Smooth muscle cell (in vitro differentiated cells): ENCODE results near the gene POLDIP2. TPM values are rescaled to one million over a fixed set of nuclear protein-coding genes. Genes with fewer than 3 reads are reported as not detected.

Experiments
- DNase-seq: peaks from one replicate; lab custom pipeline; 2025; ENCODE audit not compliant: unreplicated experiment; lab: John Stamatoyannopoulos, UW
- H2AFZ ChIP-seq: fragments of 200-600 bp; sonication (generic); 2 replicates; pipeline ENCODE4 v1.6.0; 2016; ENCODE audit warnings: antibody characterized with exemption, low read depth, mild to moderate bottlenecking
- H3F3A ChIP-seq: fragments of 200-600 bp; sonication (generic); 2 replicates; pipeline ENCODE4 v1.6.0; 2017; ENCODE audit warnings: antibody characterized with exemption, low read depth
- H3K27ac ChIP-seq: fragments of 200-600 bp; sonication (generic); 2 replicates; pipeline ENCODE4 v1.5.1; 2016; ENCODE audit warnings: low read depth, mild to moderate bottlenecking
- H3K27me3 ChIP-seq: fragments of 200-600 bp; sonication (generic); 2 replicates; pipeline ENCODE4 v1.6.1; 2016; ENCODE audit warnings: low read depth, mild to moderate bottlenecking
- H3K36me3 ChIP-seq: fragments of 200-600 bp; sonication (generic); 2 replicates; pipeline ENCODE4 v1.5.1; 2016; ENCODE audit warnings: low read depth
- H3K4me1 ChIP-seq: fragments of 200-600 bp; sonication (generic); 2 replicates; pipeline ENCODE4 v1.5.1; 2016; ENCODE audit warnings: low read depth
- H3K4me2 ChIP-seq: fragments of 200-600 bp; sonication (generic); 2 replicates; pipeline ENCODE4 v1.6.0; 2016; ENCODE audit warnings: mild to moderate bottlenecking
- H3K4me3 ChIP-seq: fragments of 200-600 bp; sonication (generic); 2 replicates; pipeline ENCODE4 v1.5.1; 2016; ENCODE audit warnings: mild to moderate bottlenecking
- H3K79me2 ChIP-seq: fragments of 200-600 bp; sonication (generic); 2 replicates; pipeline ENCODE4 v1.6.0; 2016; ENCODE audit warnings: low read depth, mild to moderate bottlenecking
- H3K9ac ChIP-seq: fragments of 200-600 bp; sonication (generic); 2 replicates; pipeline ENCODE4 v1.6.0; 2016; ENCODE audit warnings: low read depth
- H3K9me3 ChIP-seq: fragments of 200-600 bp; sonication (generic); replicated peaks from 2 replicates; pipeline ENCODE4 v1.5.1; 2016; ENCODE audit warnings: low read depth
- H4K20me1 ChIP-seq: fragments of 200-600 bp; sonication (generic); 2 replicates; pipeline ENCODE4 v1.6.0; 2016; ENCODE audit warnings: low read depth
- WGBS: methylation state at CpG from one replicate; pipeline ENCODE4 v1.1.7; 2016; ENCODE audit warnings: low lambda C conversion rate; 5-methylcytosine and 5-hydroxymethylcytosine counted together
- polyA plus RNA-seq: library from polyadenylated mRNA; unstranded; fragments of >200 nt; fragmentation: Nextera tagmentation; extraction: Ambion mirVana; gene quantifications from 2 replicates; pipeline ENCODE4 v1.2.1, GENCODE V29; 2016
- total RNA-seq: library from RNA; depleted of rRNA; stranded (reverse); fragments of >200 nt; gene quantifications from 2 replicates; pipeline ENCODE4 v1.2.3, GENCODE V29; 2014
- TF ChIP-seq, protein P1 (sequence below): fragments of 200-600 bp; sonication (generic); IDR thresholded peaks from 2 replicates; pipeline ENCODE4 v1.5.1; 2017; ENCODE audit warnings: borderline replicate concordance, mild to moderate bottlenecking, antibody characterized with exemption; ENCODE audit not compliant: insufficient read depth, poor library complexity, severe bottlenecking

The POLDIP2 gene
- total and polyA plus RNA-seq, 2 experiments from 2014 or later: 52.6 to 83.2 TPM

DNA sequence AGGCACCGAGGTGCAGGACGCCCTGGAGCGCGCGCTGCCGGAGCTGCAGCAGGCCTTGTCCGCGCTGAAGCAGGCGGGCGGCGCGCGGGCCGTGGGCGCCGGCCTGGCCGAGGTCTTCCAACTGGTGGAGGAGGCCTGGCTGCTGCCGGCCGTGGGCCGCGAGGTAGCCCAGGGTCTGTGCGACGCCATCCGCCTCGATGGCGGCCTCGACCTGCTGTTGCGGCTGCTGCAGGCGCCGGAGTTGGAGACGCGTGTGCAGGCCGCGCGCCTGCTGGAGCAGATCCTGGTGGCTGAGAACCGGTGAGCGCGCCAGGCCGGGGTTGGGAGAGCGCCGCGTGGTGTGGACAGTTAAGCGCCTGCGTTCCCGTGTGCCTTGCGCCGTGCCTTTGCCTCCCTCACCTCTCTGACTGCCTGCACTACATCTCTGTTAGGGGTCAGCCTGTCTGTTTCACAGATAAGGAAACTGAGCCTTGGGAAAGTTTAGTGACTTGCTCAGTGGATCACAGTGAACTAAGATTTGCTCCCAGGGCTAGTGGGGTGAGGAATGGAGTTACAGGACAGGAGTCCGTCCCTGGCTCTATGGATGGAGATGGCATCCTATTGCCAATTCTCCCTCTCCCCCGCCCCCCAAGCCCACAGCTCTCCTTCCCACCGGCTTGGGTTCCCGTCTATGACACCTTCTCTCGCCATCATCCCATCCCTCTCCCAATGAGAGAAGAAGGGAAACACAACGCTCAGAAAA lies 15.0 kb upstream of the POLDIP2 start:
- H3K9ac ChIP-seq: no peak overlapping the region
- DNase-seq: no peak
- peaks cover 20% of the 10 kb centered on the region for H3K4me1 ChIP-seq
- WGBS: 19% methylated on average over 26 of the region's 53 CpGs
- peaks cover 5% of the 10 kb centered on the region for H3F3A ChIP-seq
- H2AFZ ChIP-seq: no peak overlapping the region
- peak overlapping the region; percentile 94 for H3K4me2 ChIP-seq
- no peaks in the 10 kb centered on the region for H3K27me3 ChIP-seq
- peaks cover 19% of the 10 kb centered on the region for H3K79me2 ChIP-seq
- no peaks in the 10 kb centered on the region for H3K9me3 ChIP-seq
- peaks cover 43% of the 10 kb centered on the region for H4K20me1 ChIP-seq
- peak overlapping the region; percentile 68 for H3K4me3 ChIP-seq
- TF ChIP-seq, protein P1, sequence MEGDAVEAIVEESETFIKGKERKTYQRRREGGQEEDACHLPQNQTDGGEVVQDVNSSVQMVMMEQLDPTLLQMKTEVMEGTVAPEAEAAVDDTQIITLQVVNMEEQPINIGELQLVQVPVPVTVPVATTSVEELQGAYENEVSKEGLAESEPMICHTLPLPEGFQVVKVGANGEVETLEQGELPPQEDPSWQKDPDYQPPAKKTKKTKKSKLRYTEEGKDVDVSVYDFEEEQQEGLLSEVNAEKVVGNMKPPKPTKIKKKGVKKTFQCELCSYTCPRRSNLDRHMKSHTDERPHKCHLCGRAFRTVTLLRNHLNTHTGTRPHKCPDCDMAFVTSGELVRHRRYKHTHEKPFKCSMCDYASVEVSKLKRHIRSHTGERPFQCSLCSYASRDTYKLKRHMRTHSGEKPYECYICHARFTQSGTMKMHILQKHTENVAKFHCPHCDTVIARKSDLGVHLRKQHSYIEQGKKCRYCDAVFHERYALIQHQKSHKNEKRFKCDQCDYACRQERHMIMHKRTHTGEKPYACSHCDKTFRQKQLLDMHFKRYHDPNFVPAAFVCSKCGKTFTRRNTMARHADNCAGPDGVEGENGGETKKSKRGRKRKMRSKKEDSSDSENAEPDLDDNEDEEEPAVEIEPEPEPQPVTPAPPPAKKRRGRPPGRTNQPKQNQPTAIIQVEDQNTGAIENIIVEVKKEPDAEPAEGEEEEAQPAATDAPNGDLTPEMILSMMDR: no peak
- H3K36me3 ChIP-seq: no peaks in the 10 kb centered on the region
- peak overlapping the region; percentile 62 for H3K27ac ChIP-seq

DNA sequence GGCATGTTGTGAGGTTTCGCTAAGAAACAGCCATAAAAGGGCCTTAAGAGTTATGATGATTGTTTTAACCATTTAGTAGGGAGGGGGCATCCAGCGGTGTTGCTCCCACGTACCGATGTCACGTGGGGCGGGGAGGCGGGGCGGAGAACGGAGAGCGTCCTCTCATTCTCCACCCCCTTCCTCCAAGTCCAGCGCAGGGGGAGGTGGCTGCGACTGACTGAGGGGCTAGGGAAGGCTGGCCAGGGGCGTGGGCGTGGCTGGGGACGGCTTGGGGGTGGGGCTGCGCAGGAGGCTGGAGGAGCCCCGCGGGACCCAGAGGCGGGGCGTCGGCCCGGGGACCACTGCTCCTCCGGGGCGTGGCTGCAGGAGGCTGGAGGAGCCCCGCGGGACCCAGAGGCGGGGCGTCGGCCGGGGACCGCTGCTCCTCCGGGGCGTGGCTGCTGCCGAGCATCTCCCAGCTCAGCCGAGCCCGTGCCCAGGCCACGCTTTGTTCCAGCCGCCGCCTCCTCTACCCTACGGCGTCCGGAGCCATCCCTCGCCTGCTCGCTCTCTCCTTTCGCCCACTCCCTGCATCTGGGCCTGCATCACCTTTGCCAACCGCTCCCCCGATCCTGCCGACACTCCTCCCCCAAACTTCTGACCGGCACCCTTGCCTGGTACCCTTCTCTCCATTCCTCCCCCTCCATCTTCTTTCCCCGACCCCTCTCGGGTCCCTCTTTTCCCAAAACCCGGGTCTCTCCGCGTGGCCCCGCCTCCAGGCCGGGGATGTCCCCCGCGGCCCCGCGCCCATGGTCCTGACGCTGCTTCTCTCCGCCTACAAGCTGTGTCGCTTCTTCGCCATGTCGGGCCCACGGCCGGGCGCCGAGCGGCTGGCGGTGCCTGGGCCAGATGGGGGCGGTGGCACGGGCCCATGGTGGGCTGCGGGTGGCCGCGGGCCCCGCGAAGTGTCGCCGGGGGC lies 14.2 kb upstream of the POLDIP2 start, which contains the start of gene SARM1:
TSS of gene SARM1 (plus strand) at position 450 of the 958 bp plus-strand sequence. CDS start at position 789, 339 bp downstream.
- Histone ChIP-seq H3K4me2 (peak within 1 kb of the TSS; percentile 94), H4K20me1 (peaks cover 38% of the 10 kb centered on the region), H3K27ac (peak within 1 kb of the TSS; percentile 67), H3K79me2 (peaks cover 19% of the 10 kb centered on the region), H3K9ac (peak within 1 kb of the TSS; percentile 39), H3K27me3 (no peaks in the 10 kb centered on the region), H3K36me3 (no peaks in the 10 kb centered on the region), H3F3A (peaks cover 5% of the 10 kb centered on the region), H2AFZ (peak within 1 kb of the TSS; percentile 72), H3K9me3 (no peaks in the 10 kb centered on the region), H3K4me1 (peaks cover 20% of the 10 kb centered on the region), H3K4me3 (peak within 1 kb of the TSS; percentile 68)
- 3% methylated on average over 55 of the region's 80 CpGs for WGBS
- TF ChIP-seq, protein P1: no peak
- DNase-seq: peak; percentile 84

GRCh38 chr17:28370744-28371103 lies 13.4 kb upstream of the POLDIP2 start:
- H3K4me2 ChIP-seq: peak overlapping the region; percentile 94
- no peak for DNase-seq
- H3K9me3 ChIP-seq: no peaks in the 10 kb centered on the region
- no peak overlapping the region for H2AFZ ChIP-seq
- H3K79me2 ChIP-seq: peaks cover 19% of the 10 kb centered on the region
- TF ChIP-seq, protein P1: no peak
- peaks cover 5% of the 10 kb centered on the region for H3F3A ChIP-seq
- no peaks in the 10 kb centered on the region for H3K36me3 ChIP-seq
- H3K4me3 ChIP-seq: peak overlapping the region; percentile 68
- peaks cover 20% of the 10 kb centered on the region for H3K4me1 ChIP-seq
- peak overlapping the region; percentile 29 for H3K9ac ChIP-seq
- 67% methylated on average over 1 of the region's 1 CpG for WGBS
- H4K20me1 ChIP-seq: peaks cover 34% of the 10 kb centered on the region
- peak overlapping the region; percentile 67 for H3K27ac ChIP-seq
- H3K27me3 ChIP-seq: no peaks in the 10 kb centered on the region
